HL-60/S4 treated with retinoic acid at 250 ng/mL for 4 days and 3 days (cell line): ENCODE results near the gene ITGA8.
"Not testable (repeated sequence)": the region's sequence is repeated elsewhere in the genome, so short reads cannot be mapped to it uniquely, and the experiment has no call there.

Experiments used
- in situ Hi-C: fragments of 300-500 bp; cut with MboI; formaldehyde crosslinking; loops from 2 replicates; pipeline ENCODE4 v1.7.0; 2022; ENCODE audit warnings: low sequenced_read_pairs

Gene ITGA8

DNA sequence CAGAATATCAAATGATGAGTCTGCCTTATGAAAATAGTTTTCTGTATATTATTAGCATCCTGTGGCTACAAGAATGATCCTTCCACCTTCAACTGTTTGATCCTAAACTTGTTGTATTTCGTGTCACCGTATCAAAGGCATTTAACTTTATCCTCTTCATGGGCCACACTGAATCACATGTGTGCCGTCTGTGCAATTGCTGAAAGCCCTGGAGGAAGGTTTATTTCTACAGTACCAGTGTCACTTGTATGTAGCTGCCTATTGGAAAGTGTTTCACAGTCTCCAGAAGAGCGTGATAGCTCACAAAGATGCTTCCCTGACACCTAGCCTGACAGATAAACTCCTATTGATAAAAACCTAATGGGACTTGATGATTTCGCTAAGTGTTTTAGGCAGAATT, 94.5 kb downstream of the ITGA8 start:
- in situ Hi-C loops = no loop called here

DNA sequence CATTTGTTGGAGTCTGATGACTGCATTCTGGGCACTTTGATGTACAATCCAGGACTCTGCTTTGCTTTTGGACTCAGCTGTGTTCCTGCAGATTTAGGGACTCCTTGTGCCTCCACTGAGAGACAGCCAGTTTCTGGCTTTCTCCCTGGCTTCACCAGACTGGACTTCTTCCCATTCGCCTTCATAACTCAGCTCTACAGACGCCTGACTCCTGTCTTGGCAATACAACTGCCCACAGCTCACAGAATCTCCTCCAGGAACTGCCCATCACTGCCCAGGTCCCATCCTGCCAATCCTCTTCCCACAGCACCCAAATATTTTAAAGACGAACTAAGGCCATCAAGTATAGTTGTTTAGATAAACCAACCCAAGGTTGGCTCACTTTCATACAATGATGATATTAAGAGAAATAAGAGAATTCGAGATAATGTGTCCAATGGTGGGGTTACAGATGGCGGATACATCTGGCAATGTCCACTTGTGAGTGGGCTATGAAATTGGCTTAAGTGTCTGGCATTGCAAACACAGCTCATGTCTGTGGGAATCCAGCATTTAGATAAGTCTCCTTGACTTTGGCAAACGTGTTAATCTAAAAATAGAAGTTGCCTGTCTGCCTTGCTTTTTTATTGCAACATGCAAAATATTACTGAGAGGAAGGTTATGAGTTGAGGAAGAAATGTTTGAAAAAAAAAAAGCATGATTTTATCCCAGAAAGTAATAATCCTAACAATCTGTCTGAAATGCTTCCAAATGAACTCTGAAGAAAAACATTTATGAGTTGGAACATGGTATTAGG, 95.1 kb downstream of the ITGA8 start:
- in situ Hi-C loops = no loop called here

- in situ Hi-C loops = no loop called here
Measured at GRCh38 chr10:15620836-15621515, 98.7 kb downstream of the ITGA8 start.

DNA sequence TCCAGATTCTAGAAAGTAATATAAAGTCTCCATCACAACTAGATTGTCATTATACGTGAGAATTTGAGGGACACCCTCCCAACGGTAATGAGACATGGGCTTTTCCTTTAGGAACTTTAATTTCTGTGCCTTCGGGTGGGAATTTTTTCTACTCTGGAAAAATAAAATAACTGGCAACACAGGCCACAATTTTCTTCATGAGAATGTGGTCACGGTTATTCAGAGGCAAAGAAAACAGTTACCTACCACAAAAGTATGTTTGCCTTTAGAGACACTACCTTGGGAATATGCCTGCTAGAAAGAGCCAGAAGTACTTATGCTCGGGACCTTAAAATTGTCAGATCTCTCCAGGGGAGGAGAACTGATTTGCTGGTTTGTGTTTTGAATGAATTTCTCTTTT, 99.4 kb downstream of the ITGA8 start:
- in situ Hi-C loops = no loop called here

- in situ Hi-C loops = no loop called here
Measured at GRCh38 chr10:15609246-15609645, 110.5 kb downstream of the ITGA8 start.

GRCh38 chr10:15606377-15606776, 113.3 kb downstream of the ITGA8 start:
- in situ Hi-C loops = no loop called here

DNA sequence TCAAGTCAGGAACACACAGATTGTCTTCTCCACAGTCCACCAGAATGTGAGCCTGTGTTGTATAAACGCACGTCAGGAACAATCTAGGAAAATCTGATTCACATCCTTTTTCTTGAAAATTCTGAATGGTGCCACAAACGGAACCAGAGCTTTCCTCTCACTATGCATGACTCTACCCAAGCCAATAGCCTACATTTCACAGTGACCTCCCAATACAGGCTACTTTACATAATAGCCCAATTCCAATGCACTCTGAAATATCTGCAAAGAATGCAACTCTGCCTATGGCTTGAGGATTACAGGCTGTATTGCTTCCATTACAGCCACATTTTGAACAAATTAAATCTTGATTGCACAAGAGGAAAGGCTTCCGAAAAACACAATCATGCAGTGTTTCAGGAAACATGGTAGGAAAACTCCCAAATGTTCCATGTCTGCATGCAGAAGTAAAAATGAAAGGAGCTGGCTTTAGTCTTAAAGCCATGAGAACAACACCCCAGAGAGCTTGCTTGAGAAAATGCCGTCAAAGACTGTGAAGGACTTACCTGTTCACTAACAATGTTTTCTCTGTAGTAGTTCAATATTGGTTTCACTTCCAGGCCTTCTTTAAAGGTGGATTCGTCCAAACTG, 113.9 kb downstream of the ITGA8 start:
- in situ Hi-C loops = no loop called here

GRCh38 chr10:15603446-15604011, 116.2 kb downstream of the ITGA8 start:
- in situ Hi-C loops = no loop called here

- in situ Hi-C loops = no loop called here
Measured at GRCh38 chr10:15601819-15602218, 117.9 kb downstream of the ITGA8 start.

- in situ Hi-C loops = no loop called here
Measured at GRCh38 chr10:15595260-15595659, 124.5 kb downstream of the ITGA8 start.

DNA sequence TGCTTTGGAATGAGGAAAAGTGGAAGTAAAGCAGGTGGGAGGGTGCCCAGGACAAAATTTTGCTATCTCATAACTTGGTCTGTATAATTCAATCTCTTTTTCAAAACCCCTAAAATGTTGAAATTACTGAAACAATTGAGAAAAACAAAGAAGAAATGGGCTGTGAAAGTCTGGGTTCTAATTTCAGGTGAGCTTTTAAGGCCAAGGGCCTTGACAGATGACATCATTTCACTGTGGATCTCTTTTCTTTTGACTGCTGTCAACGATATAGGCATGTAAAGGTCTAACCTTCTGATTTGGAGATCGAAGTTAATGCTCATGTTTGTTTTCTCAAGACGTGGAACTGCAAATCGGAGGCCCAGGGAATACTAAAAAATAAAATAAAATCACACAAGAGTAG, 127.8 kb downstream of the ITGA8 start:
- in situ Hi-C loops = no loop called here

GRCh38 chr10:15591431-15591830, 128.3 kb downstream of the ITGA8 start:
- in situ Hi-C loops = no loop called here

DNA sequence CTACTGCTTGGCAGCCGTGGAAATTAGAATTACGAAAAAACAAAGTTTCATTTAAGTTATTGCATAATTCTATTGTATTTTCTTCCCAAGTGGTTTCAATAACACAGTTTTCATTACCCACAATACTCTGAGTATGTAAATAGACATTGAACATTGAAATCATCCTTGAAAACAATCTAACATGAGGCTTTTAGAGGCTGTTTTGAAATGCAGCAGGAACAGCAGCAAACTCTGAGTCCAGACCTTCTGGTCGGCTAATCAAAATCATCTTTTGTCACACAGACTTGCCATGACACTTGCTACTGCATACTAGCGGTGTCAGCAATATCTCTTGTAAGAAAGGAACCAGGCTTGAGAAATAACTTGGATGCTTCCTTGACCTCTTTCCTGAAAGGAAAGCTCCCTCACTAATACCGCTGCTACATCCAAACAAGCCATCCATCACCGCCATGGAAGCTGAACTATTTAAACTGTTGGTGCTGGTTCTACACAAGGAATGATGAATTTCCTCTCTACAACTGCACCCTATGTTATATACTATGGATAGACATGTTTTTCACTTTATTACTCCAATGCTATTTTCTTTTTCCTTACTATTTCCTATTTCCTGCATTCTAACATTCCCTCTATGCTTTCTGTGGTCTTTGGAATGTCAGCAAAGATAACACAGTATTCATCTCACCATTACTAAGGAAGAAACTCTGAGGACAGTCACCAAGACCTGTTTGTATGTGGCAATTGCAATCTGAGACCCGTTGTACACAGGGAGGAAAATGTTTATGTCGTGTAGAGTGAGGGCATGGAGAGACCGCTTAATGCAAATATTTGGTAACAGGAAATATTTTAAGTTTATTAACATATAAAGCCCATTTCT, 130.8 kb downstream of the ITGA8 start:
- in situ Hi-C loops = no loop called here

DNA sequence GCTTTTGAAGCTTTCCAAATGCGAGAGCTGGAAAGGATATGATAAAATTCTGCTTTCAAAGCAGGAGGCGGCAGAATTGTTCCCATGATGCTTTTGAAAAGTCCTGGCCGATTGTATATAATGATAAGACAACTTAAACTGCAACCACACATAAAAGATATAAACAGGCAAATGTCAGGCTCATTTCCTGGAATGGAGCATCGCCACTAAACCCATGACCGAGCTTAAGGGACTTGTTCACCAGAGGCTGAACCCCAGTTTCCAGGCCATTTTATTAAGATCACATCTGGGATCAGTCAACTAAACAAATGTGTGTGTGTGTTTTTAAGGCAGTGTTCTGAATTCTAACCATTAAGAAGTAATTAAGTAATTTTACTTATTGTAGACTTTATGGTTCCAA, 131.6 kb downstream of the ITGA8 start:
- in situ Hi-C loops = no loop called here

GRCh38 chr10:15587271-15587670, 132.5 kb downstream of the ITGA8 start:
- in situ Hi-C loops = no loop called here

DNA sequence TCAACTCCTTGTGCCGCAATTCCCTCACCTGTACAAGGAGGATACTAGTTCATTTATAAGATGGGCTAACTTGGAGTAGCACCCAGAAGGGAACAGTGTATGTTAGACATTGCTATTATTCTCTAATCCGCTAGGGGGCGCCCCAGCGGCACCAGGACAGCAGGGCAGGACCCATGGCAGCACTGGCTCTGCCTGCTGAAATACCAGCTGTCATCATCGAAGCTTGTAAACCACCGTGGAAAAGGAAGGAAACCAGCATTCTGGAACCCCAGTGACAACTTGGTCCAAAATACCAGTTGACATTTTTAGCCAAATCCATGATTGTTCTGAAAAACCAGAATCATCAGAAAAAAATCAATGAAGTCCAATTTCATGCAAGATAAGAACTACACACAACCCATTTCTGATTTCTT, 134.4 kb downstream of the ITGA8 start:
- in situ Hi-C loops = no loop called here

DNA sequence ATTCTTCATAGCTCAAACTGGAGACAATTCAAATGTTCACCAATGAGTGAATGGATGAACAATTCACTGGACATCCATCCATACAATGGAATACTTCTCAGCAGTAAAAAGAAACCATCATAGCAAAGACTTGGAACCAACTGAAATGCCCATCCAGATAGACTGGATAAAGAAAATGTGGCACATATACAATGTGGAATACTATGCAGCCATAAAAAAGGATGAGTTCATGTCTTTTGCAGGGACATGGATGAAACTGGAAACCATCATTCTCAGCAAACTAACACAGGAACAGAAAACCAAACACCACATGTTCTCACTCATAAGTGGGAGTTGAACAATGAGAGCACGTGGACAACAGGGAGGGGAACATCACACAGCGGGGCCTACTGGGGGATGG, 136.8 kb downstream of the ITGA8 start:
- in situ Hi-C loops = not testable (repeated sequence)

- in situ Hi-C loops = no loop called here
Measured at GRCh38 chr10:15579605-15580004, 140.1 kb downstream of the ITGA8 start.

- in situ Hi-C loops = no loop called here
Measured at GRCh38 chr10:15572531-15573045, 147.1 kb downstream of the ITGA8 start.

GRCh38 chr10:15571575-15571974, 148.1 kb downstream of the ITGA8 start:
- in situ Hi-C loops = no loop called here
